ENCODE results near the gene ZNF205. TPM values are rescaled to one million over a fixed set of nuclear protein-coding genes. Genes with fewer than 3 reads are reported as not detected.

Gene ZNF205
- total and polyA plus RNA-seq, 2 of the 4 experiments (the other 2 are of a cell fraction), result 8.2 to 12.7 TPM

DNA sequence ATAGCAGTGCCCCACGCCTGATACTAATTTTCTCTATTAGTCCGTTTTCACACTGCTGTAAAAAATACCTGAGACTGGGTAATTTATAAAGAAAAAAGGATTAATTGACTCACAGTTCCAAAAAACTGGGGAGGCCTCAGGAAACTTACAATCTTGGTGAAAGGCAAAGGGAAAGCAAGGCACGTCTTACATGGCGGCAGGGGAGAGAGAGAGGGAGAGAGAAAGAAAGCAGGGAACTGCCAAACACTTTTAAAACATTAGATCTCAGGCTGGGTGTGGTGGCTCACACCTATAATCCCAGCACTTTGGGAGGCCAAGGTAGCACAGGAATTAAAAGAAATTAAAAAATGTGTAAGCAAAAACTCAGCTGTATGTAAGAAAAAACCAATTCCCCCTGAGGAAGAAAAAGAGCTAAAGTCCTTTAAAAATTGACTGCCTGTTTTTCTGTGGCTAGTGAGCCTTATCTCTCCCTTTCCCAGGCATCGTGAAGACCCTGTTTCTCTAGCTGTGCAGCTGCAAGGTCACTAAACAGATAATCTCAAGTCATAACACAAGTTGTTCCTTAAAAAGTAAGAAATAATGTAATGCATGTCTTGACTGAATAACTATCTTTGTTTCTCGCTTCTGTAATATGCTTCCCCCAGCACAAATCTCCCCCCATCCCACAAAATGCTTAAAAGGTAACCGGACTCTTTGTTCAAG lies 27.3 kb upstream of the ZNF205 start:
- H4K5ac ChIP-seq (ENCODE audit: low read depth, low read length), result no peak overlapping the region
- no peak for DNase-seq
- no peaks in the 10 kb centered on the region for H3K4me1 ChIP-seq (ENCODE audit: control insufficient read depth, insufficient read depth, low read length)
- H4K20me1 ChIP-seq (ENCODE audit: insufficient read depth, low read length), result no peaks in the 10 kb centered on the region
- no peak overlapping the region for H3K23ac ChIP-seq (ENCODE audit: low read depth, low read length)
- in situ Hi-C loops (cut with MboI; ENCODE audit: low sequenced_read_pairs) (no loop called here), dilution Hi-C loops (cut with HindIII; ENCODE audit: low sequenced_read_pairs, unreplicated experiment) (no loop called here), intact Hi-C loops (cut with micrococcal nuclease) (no loop called here)
- no peak for ATAC-seq (ENCODE audit: low read depth)
- no peak overlapping the region for H3K27ac ChIP-seq (ENCODE audit: insufficient read depth, low read length)
- H3K9me1 ChIP-seq (ENCODE audit: insufficient read depth, low read length), result no peaks in the 10 kb centered on the region
- no peaks in the 10 kb centered on the region for H3K79me1 ChIP-seq (ENCODE audit: low read depth in 1 of 2, low read length in 2 of 2)
- H3K27me3 ChIP-seq (ENCODE audit: control insufficient read depth, insufficient read depth, low read length), result peaks cover 14% of the 10 kb centered on the region
- CTCF ChIA-PET, result no interaction called here
- H3K4ac ChIP-seq (ENCODE audit: low read depth, low read length), result no peak overlapping the region
- H3K4me2 ChIP-seq (ENCODE audit: low read depth, low read length), result no peak overlapping the region
- no peak overlapping the region for H2BK5ac ChIP-seq (ENCODE audit: low read depth, low read length, poor library complexity, severe bottlenecking)
- no peak overlapping the region for H4K91ac ChIP-seq (ENCODE audit: insufficient read depth, low read depth, low read length)
- no peaks in the 10 kb centered on the region for H3K36me3 ChIP-seq (ENCODE audit: control insufficient read depth, insufficient read depth, low read length)
- no peak for TF ChIP-seq POLR2A (IDR thresholded peaks at IDR 0.05; ENCODE audit: low read depth, low read length)
- no peak for TF ChIP-seq FOS (IDR thresholded peaks at IDR 0.05; ENCODE audit: low read depth, low read length)
- TF ChIP-seq RFX5 (IDR thresholded peaks at IDR 0.05; ENCODE audit: low read depth, low read length), result no peak
- no peak for TF ChIP-seq USF2 (IDR thresholded peaks at IDR 0.05; ENCODE audit: low read depth, low read length)
- no peak for TF ChIP-seq MAZ (IDR thresholded peaks at IDR 0.05; ENCODE audit: borderline replicate concordance, low read depth, low read length)
- TF ChIP-seq RCOR1 (IDR thresholded peaks at IDR 0.05; ENCODE audit: insufficient replicate concordance, low read length), result no peak
- no peak for TF ChIP-seq MXI1 (IDR thresholded peaks at IDR 0.05; ENCODE audit: borderline replicate concordance, low read depth, low read length)
- no peak for TF ChIP-seq SMC3 (IDR thresholded peaks at IDR 0.05; ENCODE audit: low read depth, low read length)
- TF ChIP-seq, protein P1, sequence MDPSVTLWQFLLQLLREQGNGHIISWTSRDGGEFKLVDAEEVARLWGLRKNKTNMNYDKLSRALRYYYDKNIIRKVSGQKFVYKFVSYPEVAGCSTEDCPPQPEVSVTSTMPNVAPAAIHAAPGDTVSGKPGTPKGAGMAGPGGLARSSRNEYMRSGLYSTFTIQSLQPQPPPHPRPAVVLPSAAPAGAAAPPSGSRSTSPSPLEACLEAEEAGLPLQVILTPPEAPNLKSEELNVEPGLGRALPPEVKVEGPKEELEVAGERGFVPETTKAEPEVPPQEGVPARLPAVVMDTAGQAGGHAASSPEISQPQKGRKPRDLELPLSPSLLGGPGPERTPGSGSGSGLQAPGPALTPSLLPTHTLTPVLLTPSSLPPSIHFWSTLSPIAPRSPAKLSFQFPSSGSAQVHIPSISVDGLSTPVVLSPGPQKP (IDR thresholded peaks at IDR 0.05; ENCODE audit: borderline replicate concordance, low read depth, low read length), result no peak
- no peak for TF ChIP-seq NFE2L2 (IDR thresholded peaks at IDR 0.05; ENCODE audit: low read depth, low read length)
- H3K18ac ChIP-seq (ENCODE audit: low read depth, low read length), result no peak overlapping the region
- H2BK15ac ChIP-seq (ENCODE audit: low read depth, low read length), result no peak overlapping the region
- H3K56ac ChIP-seq (ENCODE audit: extremely low read depth, insufficient read depth, low read length), result no peak overlapping the region
- no peaks in the 10 kb centered on the region for H3K9me3 ChIP-seq (ENCODE audit: control insufficient read depth, insufficient read depth, low read length)
- H2AFZ ChIP-seq (replicated peaks; ENCODE audit: low read length, poor library complexity), result no peak overlapping the region
- no CpG with 5 or more reads among the region's 7 CpGs for WGBS, 2 experiments (ENCODE audit: extremely low coverage in 2 of 2, insufficient read length in 1 of 2)
- no peak overlapping the region for H2AK9ac ChIP-seq (replicated peaks; ENCODE audit: low read depth, low read length, poor library complexity)
- no peak overlapping the region for H4K8ac ChIP-seq (ENCODE audit: low read depth in 2 of 2, low read length in 2 of 2)
- no peak overlapping the region for H2BK20ac ChIP-seq (ENCODE audit: low read depth, low read length)
- no peak overlapping the region for H3K9ac ChIP-seq (ENCODE audit: low read depth, low read length)
- H2BK120ac ChIP-seq (ENCODE audit: low read depth, low read length), result no peak overlapping the region
- H2AK5ac ChIP-seq (ENCODE audit: low read depth, low read length), result no peak overlapping the region
- H3K4me3 ChIP-seq (ENCODE audit: insufficient read depth, low read depth, low read length), result no peak overlapping the region
- H3K14ac ChIP-seq (replicated peaks; ENCODE audit: low read depth, low read length), result no peak overlapping the region
- POLR2A ChIA-PET (ENCODE audit: unreplicated experiment), result no interaction called here
- BruUV-seq (replicated peaks), result no TSS peak
